ENCODE results near the gene KLHL9. TPM values are rescaled to one million over a fixed set of nuclear protein-coding genes. Genes with fewer than 3 reads are reported as not detected.

Gene KLHL9
- total and polyA plus RNA-seq, 3 experiments from 2014 or later: 16.0 to 16.9 (median 16.3) TPM

DNA sequence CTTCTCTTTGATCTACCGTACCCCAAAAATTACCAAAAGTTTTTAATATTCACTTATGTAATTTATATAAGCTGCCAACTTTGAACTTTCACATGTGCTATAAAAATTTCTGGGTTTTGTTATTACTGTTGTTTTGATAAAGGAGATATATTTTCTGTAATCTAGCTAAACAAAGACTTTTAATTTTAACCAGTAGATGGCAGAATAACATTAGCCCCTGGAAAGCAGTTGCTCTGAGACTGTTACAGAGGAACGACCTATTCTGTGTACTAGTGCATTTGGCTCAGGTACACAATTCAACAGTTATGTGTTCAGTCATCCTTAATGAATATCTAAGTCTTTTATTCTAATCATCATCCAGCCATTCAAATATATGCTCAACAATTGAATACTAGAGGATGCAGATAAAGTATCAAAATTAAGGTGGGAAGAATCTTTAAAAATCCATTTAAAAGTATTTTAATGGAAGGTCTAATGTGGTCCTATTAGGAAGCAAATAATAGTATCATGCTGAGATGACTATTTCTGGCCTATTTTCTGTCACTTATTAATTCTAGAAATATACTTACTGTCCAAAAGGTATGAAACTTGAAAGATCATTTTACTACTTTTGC, 8.6 kb downstream of the KLHL9 start:
- H3K36me3 ChIP-seq (ENCODE audit: insufficient read depth, low read length): peaks cover 6% of the 10 kb centered on the region
- DNase-seq: peak in 2 of 5 donors; percentile 52 to 58
- peaks cover 26% of the 10 kb centered on the region for H3K4me1 ChIP-seq (ENCODE audit: insufficient read depth, low read length)
- no peaks in the 10 kb centered on the region for H3K9me3 ChIP-seq (ENCODE audit: low read length)
- no peaks in the 10 kb centered on the region for H3K27me3 ChIP-seq (ENCODE audit: insufficient read depth, low read length, poor library complexity, severe bottlenecking)
- Mint-ChIP-seq H3K36me3 (peaks cover 0 to 55% (median 13%) of the 10 kb centered on the region in 3 donors), H3K27ac (peak overlapping the region in 6 of 8 donors; percentile 5 to 77 (median 38)), H3K27me3 (no peaks in the 10 kb centered on the region), H3K9me3 (no peaks in the 10 kb centered on the region), H3K4me3 (peak overlapping the region in 2 of 7 donors; percentile 29 to 38), H3K4me1 (peaks cover 48 to 69% (median 64%) of the 10 kb centered on the region in 3 donors)
- CTCF ChIA-PET: interaction anchor here (0.7 to 2.7 kb wide), 22 partner anchors 8 to 464 kb away, joined by 3 to 31 read pairs (median 4); partner anchors contain the start of gene KLHL9
- no peak overlapping the region for H3K27ac ChIP-seq (ENCODE audit: low read depth, low read length)
- no peak overlapping the region for H3K4me3 ChIP-seq (ENCODE audit: low read length)
- POLR2A ChIA-PET: no interaction called here

DNA sequence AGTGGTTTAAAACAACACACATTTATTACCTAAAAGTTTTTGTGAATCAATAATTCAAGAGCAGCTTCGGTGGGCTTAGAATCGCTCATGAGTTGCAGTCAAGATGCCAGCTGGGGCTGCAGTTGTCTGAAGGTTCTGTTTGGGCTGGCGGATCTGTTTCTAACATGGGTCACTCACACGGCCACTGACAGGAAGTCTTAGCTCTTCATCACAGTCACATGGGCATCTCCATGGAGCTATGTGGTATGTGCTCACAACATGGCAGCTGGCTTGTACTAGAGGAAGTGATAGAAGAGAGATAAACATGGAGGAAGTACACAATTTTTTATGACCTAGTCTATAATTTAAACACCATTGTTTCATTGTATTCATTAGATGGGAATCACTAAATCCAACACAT, 11.2 kb downstream of the KLHL9 start:
- no peaks in the 10 kb centered on the region for H3K27me3 Mint-ChIP-seq
- Histone ChIP-seq H3K36me3 (ENCODE audit: insufficient read depth, low read length) (peaks cover 6% of the 10 kb centered on the region), H3K27ac (ENCODE audit: low read depth, low read length) (no peak overlapping the region), H3K4me1 (ENCODE audit: insufficient read depth, low read length) (peaks cover 11% of the 10 kb centered on the region), H3K27me3 (ENCODE audit: insufficient read depth, low read length, poor library complexity, severe bottlenecking) (no peaks in the 10 kb centered on the region), H3K9me3 (ENCODE audit: low read length) (no peaks in the 10 kb centered on the region), H3K4me3 (ENCODE audit: low read length) (no peak overlapping the region)
- ChIA-PET CTCF (interaction anchor here (1.1 to 2.0 kb wide), 6 partner anchors 9 to 89 kb away, joined by 3 to 10 read pairs (median 4); no protein-coding TSS in a partner anchor), POLR2A (no interaction called here)
- H3K4me3 Mint-ChIP-seq: no peak overlapping the region
- H3K27ac Mint-ChIP-seq: peak overlapping the region in 5 of 8 donors; percentile 3 to 57 (median 27)
- H3K36me3 Mint-ChIP-seq: peaks cover 0 to 51% (median 19%) of the 10 kb centered on the region in 3 donors
- no peaks in the 10 kb centered on the region for H3K9me3 Mint-ChIP-seq
- DNase-seq: no peak
- peaks cover 27 to 43% (median 43%) of the 10 kb centered on the region in 3 donors for H3K4me1 Mint-ChIP-seq

DNA sequence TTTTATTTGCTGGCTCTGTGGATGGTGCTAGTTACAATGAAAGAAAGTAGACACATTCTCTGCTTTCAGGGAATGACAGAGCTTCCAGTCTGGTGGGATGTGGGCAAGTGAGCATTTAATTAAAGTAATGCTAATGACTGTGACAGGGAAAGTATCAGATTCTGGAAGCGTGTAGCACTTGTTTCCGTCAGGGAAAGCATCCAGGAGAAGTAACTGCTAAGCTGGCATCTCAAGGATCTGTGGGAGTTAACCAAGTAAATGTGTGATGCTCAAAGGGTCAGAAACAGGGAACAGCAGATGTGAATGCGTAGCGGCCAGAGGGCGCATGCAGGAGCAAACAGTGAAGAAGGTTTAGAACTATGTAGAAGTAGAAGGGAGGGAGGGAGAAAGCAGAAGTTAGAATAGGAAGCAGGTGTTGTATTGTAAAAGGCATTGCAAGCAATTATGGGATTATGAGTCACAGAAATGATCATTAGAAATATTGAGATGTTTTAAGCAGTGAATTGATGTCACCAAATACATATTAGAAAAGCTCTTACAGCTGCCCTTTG, 12.2 kb downstream of the KLHL9 start:
- H3K4me1 Mint-ChIP-seq: peaks cover 24 to 38% (median 37%) of the 10 kb centered on the region in 3 donors
- H3K27ac Mint-ChIP-seq: peak overlapping the region in 4 of 8 donors; percentile 7 to 69 (median 18)
- H3K27me3 ChIP-seq (ENCODE audit: insufficient read depth, low read length, poor library complexity, severe bottlenecking): no peaks in the 10 kb centered on the region
- no peak overlapping the region for H3K4me3 Mint-ChIP-seq
- ChIA-PET POLR2A (interaction anchor here (0.7 kb wide), 1 partner anchor 798 kb away, joined by 4 read pairs; no protein-coding TSS in a partner anchor), CTCF (interaction anchor here (0.7 to 2.0 kb wide), 9 partner anchors 10 to 483 kb away, joined by 3 to 10 read pairs (median 4); no protein-coding TSS in a partner anchor)
- H3K9me3 Mint-ChIP-seq: no peaks in the 10 kb centered on the region
- no peak for DNase-seq
- no peaks in the 10 kb centered on the region for H3K9me3 ChIP-seq (ENCODE audit: low read length)
- peaks cover 6% of the 10 kb centered on the region for H3K36me3 ChIP-seq (ENCODE audit: insufficient read depth, low read length)
- peaks cover 0 to 47% (median 19%) of the 10 kb centered on the region in 3 donors for H3K36me3 Mint-ChIP-seq
- no peaks in the 10 kb centered on the region for H3K27me3 Mint-ChIP-seq
- no peak overlapping the region for H3K4me3 ChIP-seq (ENCODE audit: low read length)
- H3K27ac ChIP-seq (ENCODE audit: low read depth, low read length): no peak overlapping the region
- H3K4me1 ChIP-seq (ENCODE audit: insufficient read depth, low read length): peaks cover 11% of the 10 kb centered on the region

DNA sequence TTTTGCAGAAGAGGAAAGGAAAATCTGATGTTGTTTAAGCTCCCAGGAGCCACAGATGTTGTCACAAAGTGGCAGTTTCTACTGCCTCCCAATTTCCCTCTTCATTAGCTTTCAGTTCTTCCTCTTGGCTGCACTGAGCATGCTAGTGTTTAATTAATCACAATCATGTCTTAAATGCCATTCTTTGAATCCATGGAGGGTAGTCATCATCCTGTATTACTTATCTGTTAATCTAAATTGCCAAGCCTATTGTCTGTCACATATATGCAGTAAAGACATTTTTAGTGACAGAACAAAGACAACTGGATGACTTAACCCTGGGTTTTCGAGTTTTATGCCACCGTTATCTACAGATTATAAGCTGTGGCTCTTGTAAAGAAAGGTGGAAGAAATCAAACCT, 14.7 kb downstream of the KLHL9 start:
- no peak overlapping the region for H3K4me3 Mint-ChIP-seq
- peaks cover 0 to 43% (median 19%) of the 10 kb centered on the region in 3 donors for H3K36me3 Mint-ChIP-seq
- H3K9me3 Mint-ChIP-seq: no peaks in the 10 kb centered on the region
- ChIA-PET POLR2A (interaction anchor here (0.7 kb wide), 1 partner anchor 460 kb away, joined by 3 read pairs; no protein-coding TSS in a partner anchor), CTCF (interaction anchor here (1.1 kb wide), 1 partner anchor 166 kb away, joined by 3 read pairs; no protein-coding TSS in a partner anchor)
- no peaks in the 10 kb centered on the region for H3K27me3 ChIP-seq (ENCODE audit: insufficient read depth, low read length, poor library complexity, severe bottlenecking)
- peaks cover 2% of the 10 kb centered on the region for H3K36me3 ChIP-seq (ENCODE audit: insufficient read depth, low read length)
- H3K4me1 Mint-ChIP-seq: peaks cover 9 to 16% (median 16%) of the 10 kb centered on the region in 3 donors
- no peaks in the 10 kb centered on the region for H3K9me3 ChIP-seq (ENCODE audit: low read length)
- H3K4me3 ChIP-seq (ENCODE audit: low read length): no peak overlapping the region
- no peaks in the 10 kb centered on the region for H3K27me3 Mint-ChIP-seq
- peak overlapping the region in 4 of 8 donors; percentile 32 to 69 (median 52) for H3K27ac Mint-ChIP-seq
- H3K4me1 ChIP-seq (ENCODE audit: insufficient read depth, low read length): no peaks in the 10 kb centered on the region
- no peak for DNase-seq
- H3K27ac ChIP-seq (ENCODE audit: low read depth, low read length): no peak overlapping the region

DNA sequence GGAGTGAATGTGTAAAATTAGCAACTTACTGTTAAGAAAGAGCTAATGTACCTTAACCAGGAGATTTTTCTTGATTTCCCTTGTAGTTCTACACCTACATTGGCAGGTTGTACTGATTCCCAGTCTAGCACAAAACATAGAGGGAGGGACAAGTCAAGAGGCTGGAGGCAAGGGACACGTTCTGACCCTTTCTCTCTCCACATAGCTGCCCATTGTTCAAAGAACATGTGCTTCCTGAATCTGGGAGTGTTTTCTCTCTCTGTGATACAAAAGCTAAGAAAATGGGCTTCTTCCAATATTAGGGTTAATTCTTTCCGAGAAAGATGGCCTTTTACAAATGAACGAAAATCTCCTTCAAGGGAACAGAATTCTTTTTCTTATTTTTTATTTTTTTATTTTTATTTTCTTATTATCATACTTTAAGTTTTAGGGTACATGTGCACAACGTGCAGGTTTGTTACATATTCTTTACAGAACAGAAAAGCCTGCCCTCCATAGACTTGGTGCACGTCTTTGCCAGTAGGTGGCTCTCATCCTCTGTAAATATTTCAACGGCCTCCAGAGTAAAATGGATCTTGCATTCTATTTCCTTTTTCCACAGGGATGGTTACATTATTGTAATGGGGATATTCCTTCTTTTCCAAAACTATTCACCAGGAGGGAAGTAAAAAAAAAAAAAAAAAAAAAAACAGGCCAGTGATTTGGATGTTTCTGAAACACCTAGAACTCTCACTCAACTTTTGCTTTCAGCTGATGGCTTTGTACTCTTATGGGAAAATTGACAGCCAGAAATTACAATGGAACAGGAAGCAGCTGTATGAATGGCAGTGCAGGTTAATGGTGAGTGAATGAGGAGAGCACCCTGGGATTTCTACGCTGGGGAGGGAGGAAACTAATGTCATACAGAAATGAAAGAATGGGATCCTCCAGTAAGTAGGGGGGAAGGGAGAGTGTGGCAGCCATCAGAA, 17.0 kb downstream of the KLHL9 start:
- Histone ChIP-seq H3K27ac (ENCODE audit: low read depth, low read length) (no peak overlapping the region), H3K4me1 (ENCODE audit: insufficient read depth, low read length) (no peaks in the 10 kb centered on the region), H3K9me3 (ENCODE audit: low read length) (no peaks in the 10 kb centered on the region), H3K36me3 (ENCODE audit: insufficient read depth, low read length) (no peaks in the 10 kb centered on the region), H3K4me3 (ENCODE audit: low read length) (no peak overlapping the region), H3K27me3 (ENCODE audit: insufficient read depth, low read length, poor library complexity, severe bottlenecking) (no peaks in the 10 kb centered on the region)
- peaks cover 3 to 8% (median 5%) of the 10 kb centered on the region in 3 donors for H3K4me1 Mint-ChIP-seq
- peak in 2 of 5 donors; percentile 10 to 28 for DNase-seq
- H3K27ac Mint-ChIP-seq: peak overlapping the region in 2 of 8 donors; percentile 30 to 87
- POLR2A ChIA-PET: interaction anchor here (0.6 kb wide), 1 partner anchor 78 kb away, joined by 3 read pairs; no protein-coding TSS in a partner anchor
- peaks cover 3 to 24% (median 10%) of the 10 kb centered on the region in 3 donors for H3K36me3 Mint-ChIP-seq
- CTCF ChIA-PET: interaction anchor here (0.7 to 2.7 kb wide), 15 partner anchors 11 to 480 kb away, joined by 3 to 12 read pairs (median 3); partner anchors contain the start of gene KLHL9
- H3K27me3 Mint-ChIP-seq: no peaks in the 10 kb centered on the region
- H3K4me3 Mint-ChIP-seq: no peak overlapping the region
- H3K9me3 Mint-ChIP-seq: no peaks in the 10 kb centered on the region

DNA sequence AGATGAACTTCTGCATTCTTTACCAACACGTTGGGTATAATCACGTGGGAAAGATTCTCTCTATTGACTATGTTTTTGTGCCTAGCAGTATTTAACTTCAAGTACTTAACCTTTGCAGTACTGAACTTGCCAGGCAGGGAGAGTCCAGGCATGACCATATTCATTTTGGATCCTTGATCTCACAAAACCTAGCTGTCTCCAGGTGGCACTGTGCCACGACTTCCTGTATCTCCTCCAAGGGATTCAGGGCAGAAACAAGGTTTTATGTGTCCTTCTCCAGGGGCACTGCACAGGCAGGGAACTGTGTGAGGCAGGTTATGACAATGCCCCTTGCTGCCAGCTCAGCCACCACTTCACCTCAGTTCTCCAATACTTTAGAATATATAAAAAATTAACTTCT, 18.3 kb downstream of the KLHL9 start:
- CTCF ChIA-PET: interaction anchor here (1.0 to 2.7 kb wide), 4 partner anchors 79 to 145 kb away, joined by 3 to 12 read pairs (median 3); no protein-coding TSS in a partner anchor
- Histone ChIP-seq H3K4me3 (ENCODE audit: low read length) (no peak overlapping the region), H3K9me3 (ENCODE audit: low read length) (no peaks in the 10 kb centered on the region), H3K4me1 (ENCODE audit: insufficient read depth, low read length) (no peaks in the 10 kb centered on the region), H3K27ac (ENCODE audit: low read depth, low read length) (no peak overlapping the region), H3K36me3 (ENCODE audit: insufficient read depth, low read length) (no peaks in the 10 kb centered on the region), H3K27me3 (ENCODE audit: insufficient read depth, low read length, poor library complexity, severe bottlenecking) (no peaks in the 10 kb centered on the region)
- Mint-ChIP-seq H3K4me3 (no peak overlapping the region), H3K9me3 (no peaks in the 10 kb centered on the region), H3K27ac (peak overlapping the region in 1 of 8 donors; percentile 53), H3K4me1 (peaks cover 3 to 8% (median 5%) of the 10 kb centered on the region in 3 donors), H3K27me3 (peaks cover 0 to 2% of the 10 kb centered on the region in 2 donors), H3K36me3 (peaks cover 4 to 12% (median 7%) of the 10 kb centered on the region in 3 donors)
- no peak for DNase-seq
- POLR2A ChIA-PET: no interaction called here

DNA sequence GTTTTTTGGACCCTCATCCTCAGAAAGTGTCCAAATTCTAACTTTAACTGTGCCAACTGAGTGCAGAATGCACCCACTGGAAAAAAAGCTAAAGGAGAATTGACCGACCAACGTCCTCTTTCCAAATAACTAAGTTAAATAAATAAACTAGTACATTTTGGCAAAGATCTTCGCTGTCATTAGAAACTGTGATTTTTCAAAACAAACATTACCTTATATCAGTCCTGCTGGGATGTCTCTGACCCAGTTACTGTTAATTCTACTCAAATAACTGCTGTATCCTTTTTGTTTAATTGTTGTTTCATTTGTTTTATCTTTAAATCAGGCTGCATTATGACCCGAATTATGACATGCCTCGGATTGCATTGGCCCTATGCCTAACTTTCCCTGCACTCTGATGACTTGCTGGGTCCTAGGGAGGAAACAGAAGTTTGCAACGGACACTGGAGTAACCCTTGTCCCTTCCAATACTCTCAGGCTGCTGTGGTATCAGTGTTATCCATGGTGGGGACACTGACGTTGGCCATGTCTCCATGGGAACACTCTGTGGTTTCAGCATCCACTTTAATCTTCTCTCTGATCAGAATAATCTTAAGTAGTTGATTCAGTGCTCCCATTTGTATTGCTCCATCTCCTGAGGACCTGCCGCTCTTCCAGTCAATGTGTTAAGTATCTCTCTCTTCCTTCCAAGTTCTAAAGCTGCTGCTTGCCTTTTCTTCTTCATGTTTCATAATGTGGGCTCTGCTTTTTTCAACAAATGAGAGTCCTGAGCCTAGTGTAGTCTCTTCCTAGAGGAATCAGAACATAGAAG, 19.0 kb downstream of the KLHL9 start:
- Mint-ChIP-seq H3K36me3 (peaks cover 4 to 7% (median 7%) of the 10 kb centered on the region in 3 donors), H3K27me3 (peaks cover 0 to 4% of the 10 kb centered on the region in 2 donors)

More for the DNA sequence above, 19.0 kb downstream of the KLHL9 start:
- Mint-ChIP-seq H3K4me1 (peaks cover 3 to 8% (median 5%) of the 10 kb centered on the region in 3 donors), H3K27ac (peak overlapping the region in 1 of 8 donors; percentile 53), H3K9me3 (no peaks in the 10 kb centered on the region), H3K4me3 (no peak overlapping the region)
- H3K9me3 ChIP-seq (ENCODE audit: low read length): no peaks in the 10 kb centered on the region
- no peak overlapping the region for H3K27ac ChIP-seq (ENCODE audit: low read depth, low read length)
- H3K36me3 ChIP-seq (ENCODE audit: insufficient read depth, low read length): no peaks in the 10 kb centered on the region
- H3K4me3 ChIP-seq (ENCODE audit: low read length): no peak overlapping the region
- ChIA-PET CTCF (interaction anchor here (1.0 to 1.7 kb wide), 3 partner anchors 64 to 122 kb away, joined by 3 read pairs; no protein-coding TSS in a partner anchor), POLR2A (no interaction called here)
- no peaks in the 10 kb centered on the region for H3K27me3 ChIP-seq (ENCODE audit: insufficient read depth, low read length, poor library complexity, severe bottlenecking)
- no peaks in the 10 kb centered on the region for H3K4me1 ChIP-seq (ENCODE audit: insufficient read depth, low read length)
- no peak for DNase-seq
